IMR-90 (cell line): ENCODE data around the gene RAPGEF1. TPM values are rescaled to one million over a fixed set of nuclear protein-coding genes. Genes with fewer than 3 reads are reported as not detected.

Source experiments
- ATAC-seq: fragments of 200-7000 bp; cut with Tn5 transposase; 2 replicates; pipeline ENCODE4 v1.9.1; 2020; ENCODE audit warnings: low read depth, mild to moderate bottlenecking, moderate library complexity
- BruUV-seq: library from RNA; stranded (reverse); fragments of 400-500 nt; replicated peaks from 2 replicates; lab custom pipeline; 2021; lab: Mats Ljungman, UMichigan
- CTCF ChIA-PET: fragments of 300-600 bp; formaldehyde crosslinking; extraction: SDS; loops from one replicate; lab custom pipeline; 2021; ENCODE audit warnings: antibody characterized with exemption; lab: Yijun Ruan, JAX
- POLR2A ChIA-PET: fragments of 300-600 bp; sonication (Branson Sonifier 250); formaldehyde crosslinking; loops from one replicate; lab custom pipeline; 2022; ENCODE audit warnings: antibody characterized with exemption; ENCODE audit not compliant: unreplicated experiment; lab: Charles Lee
- DNase-seq: peaks from one replicate; pipeline ENCODE4 v3.0.0; 2013
- H2AFZ ChIP-seq: replicated peaks from 2 replicates; pipeline ENCODE3; 2013; ENCODE audit warnings: low read length, mild to moderate bottlenecking; ENCODE audit not compliant: poor library complexity
- H2AK5ac ChIP-seq: 2 replicates; pipeline ENCODE4 v1.6.1; 2013; ENCODE audit warnings: low read depth, low read length, inconsistent platforms
- H2AK9ac ChIP-seq: replicated peaks from 2 replicates; pipeline ENCODE3; 2013; ENCODE audit warnings: mild to moderate bottlenecking, low read depth, low read length, moderate library complexity; ENCODE audit not compliant: poor library complexity
- H2BK120ac ChIP-seq: 2 replicates; pipeline ENCODE4 v1.6.1; 2013; ENCODE audit warnings: low read depth, low read length, inconsistent platforms
- H2BK15ac ChIP-seq: 3 replicates; pipeline ENCODE4 v1.6.1; 2013; ENCODE audit warnings: low read depth, low read length, inconsistent platforms
- H2BK20ac ChIP-seq: 2 replicates; pipeline ENCODE4 v1.6.1; 2013; ENCODE audit warnings: low read depth, mild to moderate bottlenecking, inconsistent platforms, low read length, moderate library complexity
- H2BK5ac ChIP-seq: 2 replicates; pipeline ENCODE4 v1.6.1; 2013; ENCODE audit warnings: mild to moderate bottlenecking, low read depth, low read length, inconsistent platforms; ENCODE audit not compliant: poor library complexity, severe bottlenecking
- H3K14ac ChIP-seq: replicated peaks from 2 replicates; pipeline ENCODE4 v1.6.1; 2013; ENCODE audit warnings: low read depth, low read length, inconsistent platforms
- H3K18ac ChIP-seq: 2 replicates; pipeline ENCODE4 v1.6.1; 2013; ENCODE audit warnings: low read depth, low read length, control low read depth
- H3K23ac ChIP-seq: 2 replicates; pipeline ENCODE4 v1.6.1; 2013; ENCODE audit warnings: low read depth, low read length, inconsistent platforms
- H3K27ac ChIP-seq: 2 replicates; pipeline ENCODE4 v1.5.1; 2013; ENCODE audit warnings: mild to moderate bottlenecking, control low read depth, low read length; ENCODE audit not compliant: insufficient read depth
- H3K27me3 ChIP-seq: 2 replicates; pipeline ENCODE4 v1.6.1; 2013; ENCODE audit warnings: low read length; ENCODE audit not compliant: control insufficient read depth, insufficient read depth
- H3K36me3 ChIP-seq: 2 replicates; pipeline ENCODE4 v1.6.1; 2013; ENCODE audit warnings: low read length, mixed read lengths; ENCODE audit not compliant: control insufficient read depth, insufficient read depth
- H3K4ac ChIP-seq: 2 replicates; pipeline ENCODE4 v1.6.1; 2013; ENCODE audit warnings: low read depth, low read length, inconsistent platforms
- H3K4me1 ChIP-seq: 2 replicates; pipeline ENCODE4 v1.6.1; 2013; ENCODE audit warnings: low read length, mixed read lengths; ENCODE audit not compliant: control insufficient read depth, insufficient read depth
- H3K4me2 ChIP-seq: 2 replicates; pipeline ENCODE4 v1.6.1; 2013; ENCODE audit warnings: low read depth, mild to moderate bottlenecking, control low read depth, low read length, moderate library complexity
- H3K4me3 ChIP-seq: 2 replicates; pipeline ENCODE4 v1.5.1; 2013; ENCODE audit warnings: low read depth, mild to moderate bottlenecking, control low read depth, low read length, moderate library complexity; ENCODE audit not compliant: insufficient read depth
- H3K56ac ChIP-seq: 2 replicates; pipeline ENCODE4 v1.6.1; 2013; ENCODE audit warnings: low read length, inconsistent platforms; ENCODE audit not compliant: insufficient read depth; ENCODE audit errors: extremely low read depth
- H3K79me1 ChIP-seq, 2 experiments: 2 replicates each; pipeline ENCODE4 v1.6.1; 2013; ENCODE audit warnings: low read length in 2 of 2, inconsistent platforms in 1 of 2, low read depth in 1 of 2
- H3K9ac ChIP-seq: 2 replicates; pipeline ENCODE4 v1.6.1; 2013; ENCODE audit warnings: low read depth, low read length, control low read depth
- H3K9me1 ChIP-seq: 2 replicates; pipeline ENCODE4 v1.6.1; 2013; ENCODE audit warnings: low read length, inconsistent platforms; ENCODE audit not compliant: insufficient read depth
- H3K9me3 ChIP-seq: 2 replicates; pipeline ENCODE4 v1.6.1; 2013; ENCODE audit warnings: low read length; ENCODE audit not compliant: control insufficient read depth, insufficient read depth
- H4K20me1 ChIP-seq: 2 replicates; pipeline ENCODE4 v1.6.1; 2013; ENCODE audit warnings: low read length, inconsistent platforms; ENCODE audit not compliant: insufficient read depth
- H4K5ac ChIP-seq: 2 replicates; pipeline ENCODE4 v1.6.1; 2013; ENCODE audit warnings: mild to moderate bottlenecking, low read depth, low read length, control low read depth
- H4K8ac ChIP-seq, 2 experiments: 2 replicates each; pipeline ENCODE4 v1.6.1; 2013; ENCODE audit warnings: low read depth in 2 of 2, low read length in 2 of 2, control low read depth in 1 of 2, inconsistent platforms in 1 of 2
- H4K91ac ChIP-seq: 2 replicates; pipeline ENCODE4 v1.6.1; 2013; ENCODE audit warnings: low read depth, low read length, inconsistent platforms; ENCODE audit not compliant: insufficient read depth
- BHLHE40 ChIP-seq: fragments of 150-350 bp; IDR thresholded peaks from 2 replicates; pipeline ENCODE4 v1.6.1; 2016; ENCODE audit warnings: mild to moderate bottlenecking, low read depth, low read length
- CEBPB ChIP-seq: IDR thresholded peaks from 2 replicates; pipeline ENCODE4 v1.6.1; 2012; ENCODE audit warnings: low read depth, low read length, improper control_type of control experiment
- CHD1 ChIP-seq: IDR thresholded peaks from 2 replicates; pipeline ENCODE4 v1.6.1; 2012; ENCODE audit warnings: low read depth, low read length, improper control_type of control experiment
- CTCF ChIP-seq: conservative IDR thresholded peaks from 2 replicates; pipeline ENCODE4 v1.5.1; 2012; ENCODE audit warnings: mild to moderate bottlenecking, low read depth, low read length, improper control_type of control experiment
- ELK1 ChIP-seq: fragments of 150-350 bp; IDR thresholded peaks from 2 replicates; pipeline ENCODE4 v1.6.1; 2016; ENCODE audit warnings: low read depth, mild to moderate bottlenecking, low read length, moderate library complexity, borderline replicate concordance
- FOS ChIP-seq: fragments of 150-350 bp; IDR thresholded peaks from 2 replicates; pipeline ENCODE4 v1.6.1; 2016; ENCODE audit warnings: low read depth, low read length
- MAFK ChIP-seq: IDR thresholded peaks from 2 replicates; pipeline ENCODE4 v1.6.1; 2012; ENCODE audit warnings: low read depth, low read length, improper control_type of control experiment
- MAZ ChIP-seq: IDR thresholded peaks from 2 replicates; pipeline ENCODE4 v1.6.1; 2012; ENCODE audit warnings: low read depth, mild to moderate bottlenecking, low read length, improper control_type of control experiment, moderate library complexity, borderline replicate concordance
- MXI1 ChIP-seq: IDR thresholded peaks from 2 replicates; pipeline ENCODE4 v1.6.1; 2012; ENCODE audit warnings: low read depth, mild to moderate bottlenecking, low read length, moderate library complexity, borderline replicate concordance
- NFE2L2 ChIP-seq: fragments of 150-350 bp; IDR thresholded peaks from 2 replicates; pipeline ENCODE4 v1.6.1; 2016; ENCODE audit warnings: low read depth, mild to moderate bottlenecking, low read length
- POLR2A ChIP-seq: IDR thresholded peaks from 2 replicates; pipeline ENCODE4 v1.6.1; 2012; ENCODE audit warnings: mild to moderate bottlenecking, low read depth, low read length
- RAD21 ChIP-seq: IDR thresholded peaks from 2 replicates; pipeline ENCODE4 v1.6.1; 2012; ENCODE audit warnings: low read length, improper control_type of control experiment
- RCOR1 ChIP-seq: IDR thresholded peaks from 2 replicates; pipeline ENCODE4 v1.6.1; 2012; ENCODE audit warnings: mild to moderate bottlenecking, low read length, improper control_type of control experiment; ENCODE audit not compliant: insufficient replicate concordance
- RFX5 ChIP-seq: IDR thresholded peaks from 2 replicates; pipeline ENCODE4 v1.8.0; 2012; ENCODE audit warnings: low read depth, mild to moderate bottlenecking, low read length, moderate library complexity
- WGBS, 2 experiments: methylation state at CpG; one replicate each; pipeline versions ENCODE4 v1.1.5 to v1.1.7; 2013; ENCODE audit warnings: missing lambda C conversion rate in 2 of 2; ENCODE audit not compliant: insufficient read length in 1 of 2; ENCODE audit errors: extremely low coverage in 2 of 2; 5-methylcytosine and 5-hydroxymethylcytosine counted together
- dilution Hi-C: fragments of 300-500 bp; cut with HindIII; formaldehyde crosslinking; loops from one replicate; pipeline ENCODE4 v1.14.3; 2018; ENCODE audit warnings: low sequenced_read_pairs; ENCODE audit not compliant: unreplicated experiment
- in situ Hi-C: fragments of 300-500 bp; cut with MboI; formaldehyde crosslinking; loops from 3 replicates; pipeline ENCODE4 v1.14.3; 2019; ENCODE audit warnings: low sequenced_read_pairs, inconsistent platforms, mixed read lengths
- intact Hi-C: fragments of 100-400 bp; cut with micrococcal nuclease; formaldehyde crosslinking; loops from 2 replicates; pipeline ENCODE4 v1.10.0; 2022
- polyA plus RNA-seq, 3 experiments: library from polyadenylated mRNA; depleted of rRNA; stranded (reverse); fragments of >200 nt; gene quantifications; 2 replicates each; pipeline ENCODE4 v1.2.3, GENCODE V29; 2012; ENCODE audit warnings: low replicate concordance in 1 of 3
- total RNA-seq: library from RNA; depleted of rRNA; stranded (reverse); fragments of >200 nt; gene quantifications from 2 replicates; pipeline ENCODE4 v1.2.3, GENCODE V29; 2012
- TF ChIP-seq, protein P1 (sequence below): fragments of 150-350 bp; IDR thresholded peaks from 2 replicates; pipeline ENCODE4 v1.6.1; 2017; ENCODE audit warnings: mild to moderate bottlenecking, antibody characterized with exemption, low read length, low read depth

RAPGEF1 gene
- total and polyA plus RNA-seq, 2 of the 4 experiments (the other 2 are of a cell fraction), result 13.1 to 22.3 TPM

DNA sequence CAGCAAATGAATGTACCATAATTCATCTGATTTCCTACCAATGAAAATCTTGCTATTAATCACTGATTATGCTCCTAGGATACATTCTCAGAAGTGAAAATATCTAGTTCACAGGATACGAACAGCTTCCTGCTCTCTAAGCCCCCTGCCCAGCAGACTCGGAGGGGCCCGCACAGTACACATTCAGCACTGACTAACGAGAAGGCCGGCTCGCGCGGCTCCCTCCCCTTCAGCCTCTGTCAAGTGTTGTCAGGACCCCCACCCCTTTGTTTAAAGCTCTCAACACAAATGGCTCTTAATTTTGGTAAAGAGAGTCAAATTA lies 112.6 kb downstream of the RAPGEF1 start:
- peak overlapping the region; percentile 52 for H3K27ac ChIP-seq
- ChIA-PET POLR2A (no interaction called here), CTCF (interaction anchor here (0.8 kb wide), 1 partner anchor 113 kb away, joined by 3 read pairs; no protein-coding TSS in a partner anchor)
- H3K4me1 ChIP-seq, result peaks cover 15% of the 10 kb centered on the region
- ATAC-seq (peak; percentile 9; the same call in 1 of the 2 replicates), DNase-seq (no peak)
- H2BK20ac ChIP-seq, result no peak overlapping the region
- H2BK5ac ChIP-seq, result peak overlapping the region; percentile 55
- TF ChIP-seq MAFK (no peak), CEBPB (no peak), CTCF (no peak), CHD1 (no peak), RFX5 (no peak), RAD21 (no peak), MXI1 (no peak), MAZ (no peak), ELK1 (no peak), POLR2A (no peak), NFE2L2 (no peak), BHLHE40 (no peak), FOS (no peak; the same call in 1 of the 2 replicates), RCOR1 (no peak)
- TF ChIP-seq, protein P1, sequence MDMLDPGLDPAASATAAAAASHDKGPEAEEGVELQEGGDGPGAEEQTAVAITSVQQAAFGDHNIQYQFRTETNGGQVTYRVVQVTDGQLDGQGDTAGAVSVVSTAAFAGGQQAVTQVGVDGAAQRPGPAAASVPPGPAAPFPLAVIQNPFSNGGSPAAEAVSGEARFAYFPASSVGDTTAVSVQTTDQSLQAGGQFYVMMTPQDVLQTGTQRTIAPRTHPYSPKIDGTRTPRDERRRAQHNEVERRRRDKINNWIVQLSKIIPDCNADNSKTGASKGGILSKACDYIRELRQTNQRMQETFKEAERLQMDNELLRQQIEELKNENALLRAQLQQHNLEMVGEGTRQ, result no peak
- peak overlapping the region; percentile 25 for H3K4ac ChIP-seq
- H3K4me3 ChIP-seq, result no peak overlapping the region
- H3K79me1 ChIP-seq, result peaks cover 5 to 23% of the 10 kb centered on the region in 2 experiments; a peak in 2 of 4 replicates
- peak overlapping the region; percentile 55; the same call in 1 of the 2 replicates for H2BK120ac ChIP-seq
- no CpG with 5 or more reads among the region's 8 CpGs for WGBS, 2 experiments
- no peaks in the 10 kb centered on the region for H3K27me3 ChIP-seq
- H4K20me1 ChIP-seq, result 0 out of 2 replicates have a peak, but pooled peaks cover 5% of the 10 kb centered on the region
- no peaks in the 10 kb centered on the region for H3K9me3 ChIP-seq
- in situ Hi-C loops (no loop called here), dilution Hi-C loops (no loop called here), intact Hi-C loops (no loop called here)
- H3K18ac ChIP-seq, result no peak overlapping the region
- no peak overlapping the region for H3K9ac ChIP-seq
- H2BK15ac ChIP-seq, result peak overlapping the region; percentile 30; the same call in 1 of the 3 replicates
- H3K56ac ChIP-seq, result no peak overlapping the region
- peaks cover 22% of the 10 kb centered on the region; the same call in 1 of the 2 replicates for H3K36me3 ChIP-seq
- peak overlapping the region; percentile 51 for H2AK9ac ChIP-seq
- no peak overlapping the region for H2AFZ ChIP-seq
- peak overlapping the region; percentile 28; the same call in 1 of the 2 replicates for H4K5ac ChIP-seq
- H4K91ac ChIP-seq, result peak overlapping the region; percentile 14; the same call in 1 of the 2 replicates
- H3K9me1 ChIP-seq, result peaks cover 33% of the 10 kb centered on the region
- BruUV-seq, result no TSS peak
- peak overlapping the region; percentile 62; the same call in 1 of the 2 replicates for H2AK5ac ChIP-seq
- H3K4me2 ChIP-seq, result no peak overlapping the region
- no peak overlapping the region for H3K23ac ChIP-seq
- peak overlapping the region in 1 of 2 experiments; percentile 55; a peak in 1 of 4 replicates for H4K8ac ChIP-seq
- 0 out of 2 replicates have a peak overlapping the region, but pooled peaks have one; percentile 12 for H3K14ac ChIP-seq
